K562 (cell line): ENCODE results near the gene DHRS13. TPM values are rescaled to one million over a fixed set of nuclear protein-coding genes. Genes with fewer than 3 reads are reported as not detected.

Experiments
- CAMTA2 ChIP-seq: fragments of 250-450 bp; sonication (Bioruptor Pico); conservative IDR thresholded peaks from 2 replicates; pipeline ENCODE4 v1.5.1; 2022
- CC2D1A ChIP-seq: fragments of 450-650 bp; IDR thresholded peaks from 2 replicates; pipeline ENCODE4 v1.6.1; 2017; ENCODE audit warnings: mild to moderate bottlenecking
- GABPB1 ChIP-seq: sonication (generic); formaldehyde crosslinking; IDR thresholded peaks from 2 replicates; pipeline ENCODE4 v1.8.0; 2022; ENCODE audit warnings: mild to moderate bottlenecking, missing genetic modification reagents
- HDAC2 ChIP-seq: fragments of 450-650 bp; IDR thresholded peaks from 2 replicates; pipeline ENCODE4 v1.6.1; 2016; ENCODE audit warnings: mild to moderate bottlenecking
- NR1H2 ChIP-seq: sonication (generic); formaldehyde crosslinking; IDR thresholded peaks from 2 replicates; pipeline ENCODE4 v1.4.0; 2020; ENCODE audit warnings: mild to moderate bottlenecking, missing genetic modification reagents
- NR2C1 ChIP-seq, 2 experiments: fragments of 450-650 bp; IDR thresholded peaks; 2 replicates each; pipeline ENCODE4 v1.6.1; 2017; ENCODE audit warnings: mild to moderate bottlenecking in 2 of 2, antibody characterized with exemption in 1 of 2, inconsistent platforms in 1 of 2, missing compliant biosample characterization in 1 of 2, missing genetic modification characterization in 1 of 2
- PRDM10 ChIP-seq: fragments of 450-650 bp; IDR thresholded peaks from 2 replicates; pipeline ENCODE4 v1.6.1; 2018; ENCODE audit not compliant: partially characterized antibody
- RBM25 ChIP-seq: fragments of 200-400 bp; formaldehyde crosslinking; IDR thresholded peaks from 2 replicates; pipeline ENCODE4 v1.6.1; 2018; ENCODE audit warnings: low read length, low read depth, moderate library complexity; ENCODE audit not compliant: severe bottlenecking
- SIX5 ChIP-seq, 2 experiments: IDR thresholded peaks; 2 replicates each; pipeline ENCODE4 v1.6.1; 2011; ENCODE audit warnings: low read length in 2 of 2, borderline replicate concordance in 1 of 2, low read depth in 1 of 2, mild to moderate bottlenecking in 1 of 2, moderate library complexity in 1 of 2; ENCODE audit not compliant: insufficient read depth in 1 of 2
- TAF15 ChIP-seq: fragments of 200-400 bp; formaldehyde crosslinking; IDR thresholded peaks from 2 replicates; pipeline ENCODE4 v1.6.1; 2017; ENCODE audit warnings: mild to moderate bottlenecking, low read depth, low read length, moderate library complexity
- ZBTB40 ChIP-seq, 2 experiments: fragments of 450-650 bp in 1 of 2; sonication (generic) in 1 of 2; formaldehyde crosslinking in 1 of 2; IDR thresholded peaks; 2 replicates each; pipeline versions ENCODE4 v1.7.1 to v1.9.0; 2016 to 2022; ENCODE audit warnings: inconsistent platforms in 1 of 2, mild to moderate bottlenecking in 1 of 2, missing genetic modification reagents in 1 of 2
- ZFX ChIP-seq: sonication (generic); formaldehyde crosslinking; IDR thresholded peaks from 2 replicates; pipeline ENCODE4 v1.8.0; 2022; ENCODE audit warnings: mild to moderate bottlenecking, missing genetic modification reagents, moderate library complexity
- ZNF217 ChIP-seq: sonication (generic); formaldehyde crosslinking; IDR thresholded peaks from 2 replicates; pipeline ENCODE4 v1.8.0; 2022; ENCODE audit warnings: mild to moderate bottlenecking, missing genetic modification reagents
- ZNF274 ChIP-seq: IDR thresholded peaks from 2 replicates; pipeline ENCODE4 v1.6.1; 2011; ENCODE audit warnings: low read depth, mild to moderate bottlenecking, low read length, moderate library complexity, borderline replicate concordance
- ZNF408 ChIP-seq: fragments of 250-450 bp; sonication (Bioruptor Pico); IDR thresholded peaks from 2 replicates; pipeline ENCODE4 v1.4.0; 2020; ENCODE audit warnings: low read depth, mild to moderate bottlenecking, moderate library complexity
- ZNF707 ChIP-seq: fragments of 250-450 bp; sonication (Bioruptor Pico); conservative IDR thresholded peaks from 2 replicates; pipeline ENCODE4 v1.8.0; 2022; ENCODE audit warnings: inconsistent platforms, mild to moderate bottlenecking, moderate library complexity
- polyA plus RNA-seq, 8 experiments: library from polyadenylated mRNA; depleted of rRNA in 4 of 8; stranded (reverse) in 5 of 8; unstranded in 3 of 8; fragments of >200 nt; fragmentation: Nextera tagmentation in 2 of 8; fragmentation: Illumina TruSeq in 1 of 8; extraction: Ambion mirVana in 2 of 8; extraction: Trizol in 1 of 8; gene quantifications; 2 replicates each; pipeline versions ENCODE4 v1.2.1 to v1.2.3, GENCODE V29; 2011 to 2014; ENCODE audit warnings: inconsistent platforms in 1 of 8, missing spikeins in 1 of 8
- total RNA-seq, 7 experiments: library from RNA; depleted of rRNA in 6 of 7; stranded (reverse); fragments of >200 nt in 6 of 7; fragmentation: Illumina TruSeq in 2 of 7; extraction: Trizol in 2 of 7; gene quantifications; 2 replicates each; pipeline versions ENCODE4 v1.2.1 to v1.2.3, GENCODE V29; 2011 to 2021; ENCODE audit warnings: low replicate concordance in 1 of 7

DHRS13 gene
- total and polyA plus RNA-seq, 9 of the 15 experiments (the other 6 are each of a cell fraction or from before 2014, with no cell fraction given), result 0.32 to 52.3 (median 34.3) TPM; not detected in 1

GRCh38 chr17:28925912-28926365 lies 23.1 kb upstream of the DHRS13 start (continued):
- TF ChIP-seq ZNF274 (no peak), ZNF217 (CRISPR knock-in tag) (no peak), NR2C1 (IDR thresholded peaks at IDR 0.05) (no peak), NR2C1 (tag; IDR thresholded peaks at IDR 0.05) (no peak), TAF15 (no peak), HDAC2 (no peak), RBM25 (no peak), ZBTB40 (IDR thresholded peaks at IDR 0.05) (0 out of 2 replicates have a peak, but pooled peaks have one; percentile 15), ZBTB40 (CRISPR knock-in tag; IDR thresholded peaks at IDR 0.05) (no peak), ZFX (CRISPR knock-in tag) (no peak), CAMTA2 (CRISPR knock-in tag) (no peak), PRDM10 (no peak), CC2D1A (no peak), ZNF707 (CRISPR knock-in tag) (no peak), ZNF408 (CRISPR knock-in tag) (no peak), NR1H2 (CRISPR knock-in tag) (no peak), SIX5 (IDR thresholded peaks at IDR 0.05; ENCODE audit: borderline replicate concordance in 1 of 2, insufficient read depth in 1 of 2, low read depth in 1 of 2, low read length in 2 of 2) (no peak), GABPB1 (CRISPR knock-in tag) (peak; percentile 73)
